HG03378 (cell line): ENCODE data around the gene CNIH3.

Source experiments
- ATAC-seq: cut with Tn5 transposase; IDR thresholded peaks from one replicate; pipeline ENCODE4 v1.9.1; 2021; ENCODE audit warnings: mild to moderate bottlenecking, moderate library complexity; ENCODE audit not compliant: unreplicated experiment

CNIH3 gene

DNA sequence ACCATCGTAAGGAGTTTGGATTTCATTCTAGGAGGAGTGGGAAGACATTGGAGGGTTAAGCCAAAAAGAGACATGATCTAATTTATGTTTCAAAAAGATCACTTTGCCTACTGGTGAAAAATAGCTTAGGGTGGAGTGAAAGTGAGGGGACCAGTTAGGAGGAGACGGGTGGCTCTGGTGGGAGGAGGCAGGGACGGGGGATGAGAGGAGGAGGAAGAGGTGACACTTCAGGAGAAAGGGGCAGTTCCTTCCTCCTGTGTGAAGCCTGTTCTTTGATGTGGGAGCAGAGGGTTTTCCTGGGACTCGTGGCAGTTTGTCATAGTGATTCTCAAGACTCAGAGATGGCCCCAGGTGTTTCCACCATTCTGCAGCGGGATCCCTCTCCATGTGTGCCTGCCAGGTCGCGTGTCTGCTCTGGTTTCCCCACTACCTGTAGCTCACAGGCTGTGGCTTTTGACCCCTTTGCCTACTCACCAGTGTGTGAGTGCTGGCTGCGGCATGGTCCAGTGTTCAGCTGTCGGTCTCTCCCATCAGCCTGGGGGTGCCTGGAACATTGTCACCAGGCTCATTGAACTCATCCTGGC is 102.4 kb downstream of the CNIH3 start:
- ATAC-seq: no peak

DNA sequence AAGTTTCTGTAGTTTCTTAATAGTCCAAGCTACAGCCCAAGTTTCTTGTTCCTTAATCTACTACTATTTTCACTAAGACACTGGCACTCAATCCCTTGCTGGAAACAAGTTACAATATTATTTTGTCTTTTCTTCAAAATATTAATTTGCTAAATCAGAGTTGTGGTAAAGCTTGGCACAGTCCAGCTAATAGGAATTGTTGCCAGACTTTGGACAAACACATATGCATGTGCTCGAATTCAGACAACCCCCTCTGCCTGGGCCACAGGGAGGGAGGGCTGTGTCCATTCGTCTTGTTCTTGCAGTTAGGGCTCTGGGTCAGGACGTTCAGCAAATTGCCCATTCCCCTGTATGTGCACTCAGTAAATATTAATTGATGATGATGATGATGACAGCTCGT is 103.6 kb downstream of the CNIH3 start:
- ATAC-seq: no peak

GRCh38 chr1:224720216-224720615 is 104.1 kb downstream of the CNIH3 start:
- no peak for ATAC-seq

DNA sequence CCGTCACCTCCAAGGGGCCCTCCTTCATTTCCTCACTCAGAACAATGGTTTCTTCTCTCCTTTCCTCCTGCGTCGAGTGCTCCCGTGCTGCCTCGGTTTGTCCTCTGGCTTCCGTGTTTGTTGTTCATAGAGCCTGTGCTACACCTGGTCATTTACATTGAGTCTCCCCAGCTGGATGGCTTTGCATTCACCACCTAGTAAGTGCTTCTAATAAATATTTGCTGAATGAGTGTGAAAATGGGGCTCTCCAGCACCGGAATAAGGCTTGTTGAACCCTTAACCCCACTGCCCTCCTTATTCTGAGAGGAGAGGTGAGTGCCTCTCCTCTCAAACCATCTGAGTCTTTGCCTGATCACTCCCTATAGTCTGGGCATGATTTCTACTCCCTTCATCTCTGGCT is 104.9 kb downstream of the CNIH3 start:
- ATAC-seq: no peak

DNA sequence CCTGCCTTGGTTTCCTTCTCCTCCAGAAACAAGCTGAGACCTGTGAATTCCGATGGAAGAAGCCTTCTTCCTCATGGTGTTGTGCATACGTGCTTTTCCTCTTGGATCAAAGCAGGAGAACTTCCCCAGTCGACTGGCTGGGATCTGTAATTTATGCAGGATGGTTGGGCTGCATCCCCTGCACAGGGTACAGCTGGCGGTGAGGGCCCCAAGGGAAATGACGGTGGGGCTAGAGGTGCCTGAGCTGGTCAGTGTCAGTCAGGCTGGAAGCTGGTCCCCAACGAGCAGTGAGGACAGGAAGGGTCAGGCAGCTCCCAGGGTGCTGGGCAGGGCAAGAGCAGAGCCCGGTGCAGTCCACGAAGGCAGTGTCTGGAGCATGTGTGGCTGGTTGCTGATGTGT is 106.7 kb downstream of the CNIH3 start:
- ATAC-seq: no peak

DNA sequence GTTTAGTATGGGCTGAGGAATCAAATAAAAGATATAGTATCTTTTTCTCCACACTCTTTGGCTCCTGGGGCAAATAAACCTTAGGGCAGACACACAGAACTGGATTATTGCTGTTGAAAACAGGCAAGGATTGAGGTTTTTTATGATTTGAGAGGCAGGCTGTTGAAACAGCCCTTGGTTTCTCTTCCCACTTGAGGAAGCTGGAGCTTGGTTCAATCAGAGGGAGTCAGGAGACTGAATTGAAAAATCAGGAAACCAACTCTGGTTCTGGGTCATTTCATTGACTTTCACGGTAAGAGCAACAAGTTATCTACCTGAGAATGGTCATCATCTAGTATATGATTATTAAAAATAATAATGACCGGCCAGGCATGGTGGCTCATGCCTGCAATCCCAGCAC is 108.4 kb downstream of the CNIH3 start:
- no peak for ATAC-seq

DNA sequence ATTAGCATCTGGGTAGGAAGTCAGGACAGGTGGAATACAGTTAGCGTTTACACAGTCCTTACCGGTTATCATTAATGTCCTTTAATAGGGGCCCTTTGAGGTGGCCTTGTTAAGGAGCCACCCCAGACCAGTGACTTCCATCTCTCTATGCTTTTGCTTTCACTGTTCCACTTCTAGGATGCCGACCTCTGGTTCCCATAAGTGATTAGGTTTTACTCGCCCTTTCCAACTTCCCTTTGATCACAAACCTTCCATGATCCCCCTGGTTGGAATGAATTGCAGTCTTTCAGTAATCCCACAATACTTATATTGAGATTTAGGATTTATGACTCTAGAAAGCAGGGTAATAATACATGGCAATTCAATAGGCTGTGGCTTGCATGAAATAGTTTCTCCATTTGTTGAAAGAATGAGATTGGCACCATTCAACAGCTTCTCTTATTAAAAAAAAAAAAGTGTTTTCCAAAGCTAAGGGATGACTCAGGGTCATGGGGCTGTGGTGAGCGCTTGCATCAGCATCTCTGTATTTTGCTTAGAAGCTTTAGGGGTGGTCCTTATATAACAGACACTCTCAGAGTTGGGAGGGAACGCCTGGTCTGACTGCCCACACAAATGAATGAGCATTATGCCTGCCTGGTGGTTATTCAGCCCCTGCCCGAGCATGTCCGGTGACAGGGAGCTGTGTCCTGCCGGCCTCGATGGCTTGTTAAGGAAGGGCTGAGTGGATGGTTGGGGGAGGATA is 110.5 kb downstream of the CNIH3 start:
- no peak for ATAC-seq

- no peak for ATAC-seq
Measured at GRCh38 chr1:224727351-224728289, 111.5 kb downstream of the CNIH3 start.

DNA sequence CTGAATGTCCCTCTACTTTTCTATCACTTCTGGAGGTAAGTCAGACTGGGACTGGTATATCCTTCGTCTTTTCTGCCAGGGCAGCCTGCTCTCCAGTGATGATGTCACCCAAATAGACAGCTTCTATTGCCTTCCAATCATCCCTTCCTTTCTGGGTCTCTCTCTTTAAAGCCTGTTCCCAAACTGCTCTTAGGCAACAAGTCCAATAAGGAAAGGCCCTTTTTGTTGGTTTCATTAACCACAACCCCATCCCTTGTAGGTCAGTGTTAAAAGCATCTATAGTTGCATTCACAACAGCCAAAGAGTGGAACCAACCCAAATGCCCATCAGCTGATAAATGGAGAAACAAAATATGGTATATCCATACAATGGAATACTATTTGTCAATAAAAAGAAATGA is 114.4 kb downstream of the CNIH3 start:
- no peak for ATAC-seq

- ATAC-seq: no peak
Measured at GRCh38 chr1:224730965-224731364, 114.8 kb downstream of the CNIH3 start.

GRCh38 chr1:224731633-224732032 is 115.5 kb downstream of the CNIH3 start:
- ATAC-seq: no peak

- no peak for ATAC-seq
Measured at GRCh38 chr1:224732377-224733026, 116.4 kb downstream of the CNIH3 start.

GRCh38 chr1:224733027-224733911 is 117.2 kb downstream of the CNIH3 start:
- ATAC-seq: peak; percentile 67

DNA sequence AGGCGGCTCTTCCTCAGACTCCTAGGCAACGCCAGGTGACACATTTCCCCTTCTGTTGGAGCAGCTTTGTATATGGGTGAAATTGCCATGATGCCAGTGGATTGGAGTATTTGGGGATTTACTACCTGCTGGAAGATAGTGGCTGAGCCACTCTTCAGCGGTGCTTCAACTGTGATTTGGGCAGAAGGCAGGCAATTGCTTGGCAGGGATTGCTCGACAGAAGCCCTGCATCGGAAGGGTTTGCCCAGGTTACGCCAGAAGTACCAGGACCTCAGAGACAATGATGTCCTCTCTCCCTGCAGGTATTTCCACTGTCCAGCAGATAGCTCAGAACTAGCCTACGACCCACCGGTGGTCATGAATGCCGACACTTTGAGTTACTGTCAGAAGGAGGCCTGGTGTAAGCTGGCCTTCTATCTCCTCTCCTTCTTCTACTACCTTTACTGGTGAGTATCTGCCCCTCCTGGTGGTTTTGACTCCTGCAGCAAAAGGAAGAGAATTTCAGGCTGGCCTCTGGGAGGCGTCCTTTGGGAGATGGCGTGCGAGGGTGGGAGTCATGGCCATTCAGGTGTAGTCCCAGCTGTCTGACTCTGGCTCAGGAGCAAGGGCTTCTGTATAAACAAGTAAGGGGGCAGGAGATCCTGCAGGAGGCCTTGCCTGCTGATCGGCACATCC is 118.3 kb downstream of the CNIH3 start:
- no peak for ATAC-seq

- ATAC-seq: no peak
Measured at GRCh38 chr1:224735159-224735558, 119.0 kb downstream of the CNIH3 start.

DNA sequence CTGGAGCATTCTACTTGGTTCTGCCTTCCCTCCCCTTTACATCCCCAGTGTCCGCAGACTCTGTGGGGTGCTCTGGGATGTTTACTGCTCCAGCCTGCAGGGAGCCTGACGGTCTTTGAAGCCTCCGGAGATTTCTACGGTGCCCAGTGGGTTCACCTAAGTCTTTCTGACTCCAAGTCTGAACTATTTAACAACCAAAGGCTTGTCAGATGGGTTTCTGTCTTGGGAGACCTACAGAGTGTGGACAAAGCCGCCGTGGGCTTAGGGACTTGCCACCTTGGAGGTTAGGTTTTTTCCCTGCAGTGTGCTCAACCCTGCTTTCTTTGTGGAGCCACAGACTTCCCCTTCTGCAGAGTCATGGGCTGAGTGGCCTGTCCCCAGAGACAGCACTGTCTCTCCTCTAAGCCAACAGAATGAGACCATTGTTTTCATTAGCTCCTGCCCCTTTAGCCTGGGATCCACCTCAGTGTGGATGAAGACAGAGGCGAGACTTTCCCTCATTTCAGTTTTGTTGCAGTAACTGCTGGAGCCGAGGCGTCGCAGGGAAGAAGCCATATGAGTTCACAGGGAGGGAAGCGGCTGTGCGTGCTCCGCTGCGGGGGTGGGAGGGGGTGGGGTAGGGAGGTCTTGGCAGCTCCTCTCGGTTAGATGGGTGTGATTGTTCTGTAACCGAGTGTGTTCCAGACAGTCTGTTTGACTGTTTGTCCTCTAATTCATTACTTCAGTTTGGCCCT is 120.7 kb downstream of the CNIH3 start:
- ATAC-seq: peak; percentile 58

- no peak for ATAC-seq
Measured at GRCh38 chr1:224737353-224737727, 121.2 kb downstream of the CNIH3 start.

DNA sequence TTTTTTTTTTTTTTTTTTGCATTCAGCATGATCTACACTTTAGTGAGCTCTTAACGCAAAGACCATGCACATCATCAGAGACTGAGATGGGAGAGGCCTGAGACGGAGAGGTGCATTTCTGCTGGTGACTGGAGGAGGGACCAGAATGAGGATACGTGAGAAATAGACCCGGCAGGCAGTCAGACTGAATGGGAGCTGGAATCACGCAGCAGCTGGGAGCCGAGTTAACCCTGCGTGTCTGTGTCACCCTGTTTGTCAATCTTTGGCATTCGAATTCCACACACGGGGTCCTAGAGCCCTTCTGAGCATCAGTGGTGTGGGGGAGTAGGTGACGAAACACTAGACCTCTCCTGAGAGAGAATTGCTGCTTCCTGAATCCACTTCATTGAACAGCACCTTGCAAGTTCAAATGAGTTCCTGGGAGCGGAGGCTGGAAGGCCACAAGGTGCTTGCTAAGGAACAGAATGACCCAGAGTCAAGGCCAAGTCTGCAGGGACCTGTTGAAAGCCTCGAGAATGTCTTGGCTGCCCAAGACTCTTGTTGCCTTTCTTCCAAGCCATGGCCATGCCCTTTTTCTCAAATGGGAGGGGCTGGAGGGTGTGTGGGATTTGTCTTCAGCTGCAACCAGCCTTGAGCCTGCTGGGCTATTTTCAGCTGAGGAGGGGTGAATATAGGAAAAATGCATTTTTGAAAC is 123.3 kb downstream of the CNIH3 start:
- no peak for ATAC-seq
